ENCODE results near the gene DUOX1. TPM values are rescaled to one million over a fixed set of nuclear protein-coding genes. Genes with fewer than 3 reads are reported as not detected.

DUOX1 gene
- total and polyA plus RNA-seq, 2 donors (not counting 3 experiments of a cell fraction or from before 2014, with no cell fraction given), result not detected

DNA sequence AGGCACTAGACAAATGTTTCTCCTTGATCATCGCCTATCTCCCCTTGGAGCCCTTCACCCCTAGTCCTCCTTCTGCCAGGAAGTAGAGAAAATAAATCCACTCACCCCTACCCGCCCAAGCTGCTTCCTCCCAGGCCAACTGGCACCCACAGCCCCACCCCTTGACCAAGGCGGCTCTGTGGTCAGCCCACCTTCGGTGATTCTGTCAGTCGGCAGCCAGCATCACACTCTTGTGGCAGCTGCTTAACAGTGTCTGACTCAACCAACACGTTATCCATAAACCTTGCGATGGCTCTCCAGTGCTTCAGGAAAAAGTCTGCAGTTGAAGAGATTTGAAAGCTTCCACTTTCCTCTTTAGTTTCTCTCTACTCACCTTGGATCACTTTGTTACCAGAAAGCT is 50.4 kb downstream of the DUOX1 start:
- Histone ChIP-seq H3K9ac (replicated peaks; ENCODE audit: extremely low read depth, insufficient read depth, low read length) (no peak overlapping the region), H3K4me1 (ENCODE audit: control insufficient read depth, extremely low read depth, insufficient read depth, low read length) (no peaks in the 10 kb centered on the region), H3K4me2 (ENCODE audit: insufficient read depth, low read length) (no peak overlapping the region), H3K9me1 (replicated peaks; ENCODE audit: control insufficient read depth, extremely low read depth, insufficient read depth, low read length) (no peaks in the 10 kb centered on the region), H3K79me2 (ENCODE audit: control insufficient read depth, insufficient read depth, low read length) (no peaks in the 10 kb centered on the region), H3K27me3 (ENCODE audit: control insufficient read depth in 2 of 2, insufficient read depth in 2 of 2, low read length in 2 of 2) (no peaks in the 10 kb centered on the region), H3K9me3 (replicated peaks; ENCODE audit: control insufficient read depth, insufficient read depth, low read length) (no peaks in the 10 kb centered on the region), H3K36me3 (ENCODE audit: control insufficient read depth in 2 of 2, extremely low read depth in 1 of 2, insufficient read depth in 2 of 2, low read length in 2 of 2) (no peaks in the 10 kb centered on the region), H4K20me1 (replicated peaks; ENCODE audit: control insufficient read depth, extremely low read depth, insufficient read depth, low read length) (no peaks in the 10 kb centered on the region), H3K27ac (ENCODE audit: insufficient read depth, low read depth, low read length) (no peak overlapping the region), H2AFZ (ENCODE audit: low read depth, low read length) (no peak overlapping the region), H3K4me3 (replicated peaks in 1 of 3; ENCODE audit: insufficient read depth in 1 of 3, low read depth in 1 of 3, low read length in 3 of 3) (no peak overlapping the region)
- dilution Hi-C loops (cut with MboI; ENCODE audit: extremely low pct_ligation_motif_present, low sequenced_read_pairs), result no loop called here
- TF ChIP-seq FOS (IDR thresholded peaks at IDR 0.05; ENCODE audit: borderline replicate concordance, insufficient read depth, low read length) (no peak), POLR2A (IDR thresholded peaks at IDR 0.05; ENCODE audit: low read depth, low read length) (no peak), MYC (IDR thresholded peaks at IDR 0.05; ENCODE audit: low read depth, low read length) (no peak), POLR2AphosphoS5 (IDR thresholded peaks at IDR 0.05; ENCODE audit: insufficient read depth, low read depth, low read length) (no peak), EZH2 (IDR thresholded peaks at IDR 0.05; ENCODE audit: borderline replicate concordance, low read depth, low read length, severe bottlenecking) (no peak), GATA2 (IDR thresholded peaks at IDR 0.05; ENCODE audit: insufficient read depth, insufficient read length, low read depth, low read length) (no peak)
- TF ChIP-seq, protein P1, sequence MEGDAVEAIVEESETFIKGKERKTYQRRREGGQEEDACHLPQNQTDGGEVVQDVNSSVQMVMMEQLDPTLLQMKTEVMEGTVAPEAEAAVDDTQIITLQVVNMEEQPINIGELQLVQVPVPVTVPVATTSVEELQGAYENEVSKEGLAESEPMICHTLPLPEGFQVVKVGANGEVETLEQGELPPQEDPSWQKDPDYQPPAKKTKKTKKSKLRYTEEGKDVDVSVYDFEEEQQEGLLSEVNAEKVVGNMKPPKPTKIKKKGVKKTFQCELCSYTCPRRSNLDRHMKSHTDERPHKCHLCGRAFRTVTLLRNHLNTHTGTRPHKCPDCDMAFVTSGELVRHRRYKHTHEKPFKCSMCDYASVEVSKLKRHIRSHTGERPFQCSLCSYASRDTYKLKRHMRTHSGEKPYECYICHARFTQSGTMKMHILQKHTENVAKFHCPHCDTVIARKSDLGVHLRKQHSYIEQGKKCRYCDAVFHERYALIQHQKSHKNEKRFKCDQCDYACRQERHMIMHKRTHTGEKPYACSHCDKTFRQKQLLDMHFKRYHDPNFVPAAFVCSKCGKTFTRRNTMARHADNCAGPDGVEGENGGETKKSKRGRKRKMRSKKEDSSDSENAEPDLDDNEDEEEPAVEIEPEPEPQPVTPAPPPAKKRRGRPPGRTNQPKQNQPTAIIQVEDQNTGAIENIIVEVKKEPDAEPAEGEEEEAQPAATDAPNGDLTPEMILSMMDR (IDR thresholded peaks at IDR 0.05; ENCODE audit: extremely low read depth in 1 of 2, insufficient read depth in 1 of 2, low read depth in 1 of 2, low read length in 2 of 2), result no peak
- TF ChIP-seq, protein P2, sequence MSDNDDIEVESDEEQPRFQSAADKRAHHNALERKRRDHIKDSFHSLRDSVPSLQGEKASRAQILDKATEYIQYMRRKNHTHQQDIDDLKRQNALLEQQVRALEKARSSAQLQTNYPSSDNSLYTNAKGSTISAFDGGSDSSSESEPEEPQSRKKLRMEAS (IDR thresholded peaks at IDR 0.05; ENCODE audit: insufficient read depth, insufficient read length), result no peak
- FAIRE-seq (no peak), DNase-seq (ENCODE audit: low read depth, low spot score) (no peak)
- intact Hi-C loops (cut with micrococcal nuclease), result no loop called here
- POLR2A ChIA-PET, result no interaction called here
- no TSS peak for BruUV-seq (replicated peaks)
- CTCF ChIA-PET, result interaction anchor here (0.9 to 3.0 kb wide), 6 partner anchors 9 to 25 kb away, joined by 3 to 16 read pairs (median 4); no protein-coding TSS in a partner anchor
